Measurements from ENCODE around the gene C3orf18. TPM values are rescaled to one million over a fixed set of nuclear protein-coding genes. Genes with fewer than 3 reads are reported as not detected.

The C3orf18 gene
- total and polyA plus RNA-seq, 2 experiments from 2014 or later, result 2.4 to 7.7 TPM

DNA sequence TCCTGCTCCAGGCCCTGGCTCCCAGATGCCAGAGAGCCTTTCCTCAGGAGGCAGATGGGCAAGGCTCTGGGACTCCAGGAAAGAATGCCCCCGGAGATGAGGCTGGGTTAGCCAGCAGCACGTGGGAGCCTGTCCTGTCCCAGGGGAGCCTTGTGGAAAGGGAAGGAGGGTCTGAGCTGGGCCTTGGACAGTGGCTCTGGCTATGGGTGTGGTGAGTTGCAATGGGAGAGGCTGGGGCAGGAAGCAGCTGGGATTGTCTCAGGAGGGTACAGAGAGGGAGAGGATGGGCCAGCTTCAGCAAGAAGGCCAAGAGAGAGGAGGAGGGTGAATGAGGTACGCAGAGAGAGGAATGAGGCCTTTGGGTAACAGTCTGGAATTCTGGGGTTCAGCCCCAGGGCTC, 46.7 kb downstream of the C3orf18 start:
- ATAC-seq, result no peak
- 0 out of 2 replicates have a peak overlapping the region, but pooled peaks have one; percentile 17 for H3K4me3 ChIP-seq
- DNase-seq (ENCODE audit: low spot score), result no peak
- Mint-ChIP-seq H3K36me3 (ENCODE audit: low read depth) (no peaks in the 10 kb centered on the region), H3K4me3 (no peak overlapping the region), H3K27ac (peak overlapping the region; percentile 83), H3K4me1 (peaks cover 84% of the 10 kb centered on the region), H3K9me3 (no peaks in the 10 kb centered on the region), H3K27me3 (ENCODE audit: insufficient read depth, low read depth, poor library complexity) (peaks cover 34% of the 10 kb centered on the region)
- peaks cover 55% of the 10 kb centered on the region for H3K4me1 ChIP-seq (ENCODE audit: insufficient read depth)
- peaks cover 9% of the 10 kb centered on the region for H3F3A ChIP-seq (replicated peaks; ENCODE audit: low read depth)
- H4K20me1 ChIP-seq (replicated peaks; ENCODE audit: insufficient read depth), result no peaks in the 10 kb centered on the region
- H3K4me2 ChIP-seq, result peak overlapping the region; percentile 72
- H2AFZ ChIP-seq, result peak overlapping the region; percentile 88
- H3K9me2 ChIP-seq (ENCODE audit: insufficient read depth), result no peaks in the 10 kb centered on the region
- peak overlapping the region; percentile 93; the same call in 1 of the 2 replicates for H3K27ac ChIP-seq (ENCODE audit: low read depth)
- no peaks in the 10 kb centered on the region for H3K79me2 ChIP-seq (replicated peaks; ENCODE audit: insufficient read depth)
- TF ChIP-seq ZNF114 (CRISPR knock-in tag; IDR thresholded peaks at IDR 0.05) (no peak), EZH2phosphoT487 (IDR thresholded peaks at IDR 0.05; ENCODE audit: unreplicated experiment) (no peak), EZH2 (IDR thresholded peaks at IDR 0.05; ENCODE audit: low read depth, unreplicated experiment) (no peak), STAT1 (IDR thresholded peaks at IDR 0.05; ENCODE audit: unreplicated experiment) (no peak), JUNB (IDR thresholded peaks at IDR 0.05; ENCODE audit: unreplicated experiment) (no peak), ZNF331 (CRISPR knock-in tag; IDR thresholded peaks at IDR 0.05; ENCODE audit: low read depth) (no peak), POLR2AphosphoS5 (IDR thresholded peaks at IDR 0.05; ENCODE audit: low read depth) (no peak), ETS1 (IDR thresholded peaks at IDR 0.05) (no peak)
- TF ChIP-seq, protein P1, sequence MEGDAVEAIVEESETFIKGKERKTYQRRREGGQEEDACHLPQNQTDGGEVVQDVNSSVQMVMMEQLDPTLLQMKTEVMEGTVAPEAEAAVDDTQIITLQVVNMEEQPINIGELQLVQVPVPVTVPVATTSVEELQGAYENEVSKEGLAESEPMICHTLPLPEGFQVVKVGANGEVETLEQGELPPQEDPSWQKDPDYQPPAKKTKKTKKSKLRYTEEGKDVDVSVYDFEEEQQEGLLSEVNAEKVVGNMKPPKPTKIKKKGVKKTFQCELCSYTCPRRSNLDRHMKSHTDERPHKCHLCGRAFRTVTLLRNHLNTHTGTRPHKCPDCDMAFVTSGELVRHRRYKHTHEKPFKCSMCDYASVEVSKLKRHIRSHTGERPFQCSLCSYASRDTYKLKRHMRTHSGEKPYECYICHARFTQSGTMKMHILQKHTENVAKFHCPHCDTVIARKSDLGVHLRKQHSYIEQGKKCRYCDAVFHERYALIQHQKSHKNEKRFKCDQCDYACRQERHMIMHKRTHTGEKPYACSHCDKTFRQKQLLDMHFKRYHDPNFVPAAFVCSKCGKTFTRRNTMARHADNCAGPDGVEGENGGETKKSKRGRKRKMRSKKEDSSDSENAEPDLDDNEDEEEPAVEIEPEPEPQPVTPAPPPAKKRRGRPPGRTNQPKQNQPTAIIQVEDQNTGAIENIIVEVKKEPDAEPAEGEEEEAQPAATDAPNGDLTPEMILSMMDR (conservative IDR thresholded peaks at IDR 0.05; ENCODE audit: low read depth in 2 of 2), result no peak
- TF ChIP-seq, protein P2, sequence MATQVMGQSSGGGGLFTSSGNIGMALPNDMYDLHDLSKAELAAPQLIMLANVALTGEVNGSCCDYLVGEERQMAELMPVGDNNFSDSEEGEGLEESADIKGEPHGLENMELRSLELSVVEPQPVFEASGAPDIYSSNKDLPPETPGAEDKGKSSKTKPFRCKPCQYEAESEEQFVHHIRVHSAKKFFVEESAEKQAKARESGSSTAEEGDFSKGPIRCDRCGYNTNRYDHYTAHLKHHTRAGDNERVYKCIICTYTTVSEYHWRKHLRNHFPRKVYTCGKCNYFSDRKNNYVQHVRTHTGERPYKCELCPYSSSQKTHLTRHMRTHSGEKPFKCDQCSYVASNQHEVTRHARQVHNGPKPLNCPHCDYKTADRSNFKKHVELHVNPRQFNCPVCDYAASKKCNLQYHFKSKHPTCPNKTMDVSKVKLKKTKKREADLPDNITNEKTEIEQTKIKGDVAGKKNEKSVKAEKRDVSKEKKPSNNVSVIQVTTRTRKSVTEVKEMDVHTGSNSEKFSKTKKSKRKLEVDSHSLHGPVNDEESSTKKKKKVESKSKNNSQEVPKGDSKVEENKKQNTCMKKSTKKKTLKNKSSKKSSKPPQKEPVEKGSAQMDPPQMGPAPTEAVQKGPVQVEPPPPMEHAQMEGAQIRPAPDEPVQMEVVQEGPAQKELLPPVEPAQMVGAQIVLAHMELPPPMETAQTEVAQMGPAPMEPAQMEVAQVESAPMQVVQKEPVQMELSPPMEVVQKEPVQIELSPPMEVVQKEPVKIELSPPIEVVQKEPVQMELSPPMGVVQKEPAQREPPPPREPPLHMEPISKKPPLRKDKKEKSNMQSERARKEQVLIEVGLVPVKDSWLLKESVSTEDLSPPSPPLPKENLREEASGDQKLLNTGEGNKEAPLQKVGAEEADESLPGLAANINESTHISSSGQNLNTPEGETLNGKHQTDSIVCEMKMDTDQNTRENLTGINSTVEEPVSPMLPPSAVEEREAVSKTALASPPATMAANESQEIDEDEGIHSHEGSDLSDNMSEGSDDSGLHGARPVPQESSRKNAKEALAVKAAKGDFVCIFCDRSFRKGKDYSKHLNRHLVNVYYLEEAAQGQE (IDR thresholded peaks at IDR 0.05; ENCODE audit: unreplicated experiment), result no peak
- no peaks in the 10 kb centered on the region for H3K27me3 ChIP-seq (ENCODE audit: insufficient read depth)
- H3K36me3 ChIP-seq (ENCODE audit: insufficient read depth), result no peaks in the 10 kb centered on the region

Measured in GM23338 (cell line).